ENCODE results near the gene MEN1. TPM values are rescaled to one million over a fixed set of nuclear protein-coding genes. Genes with fewer than 3 reads are reported as not detected.
A peak's percentile ranks its signal among the peaks of the same experiment; 100 is the strongest.

Gene MEN1
- total RNA-seq, 6 donors from 2014 or later, result 15.4 to 47.1 (median 24.4) TPM

DNA sequence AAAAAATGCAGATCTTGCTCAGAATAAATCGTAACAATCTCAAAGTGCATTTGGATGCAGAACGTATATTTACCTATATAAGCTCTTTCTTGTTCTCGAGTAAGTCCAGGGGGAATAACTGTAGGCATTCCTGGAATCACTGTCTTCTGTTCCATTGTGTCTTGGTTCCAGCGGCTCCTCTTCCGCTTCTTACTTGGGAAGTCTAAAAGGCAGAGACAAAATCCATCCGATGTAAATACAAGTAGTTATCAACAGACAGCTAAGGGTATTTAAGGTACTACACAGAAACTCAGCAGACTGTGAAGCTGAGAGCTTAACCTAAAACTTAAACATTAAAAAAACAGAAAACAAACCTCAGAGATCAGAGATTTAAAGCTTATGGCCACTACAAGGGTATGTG lies 33.9 kb downstream of the MEN1 start:
- ATAC-seq (ENCODE audit: low FRiP score in 2 of 2) (no peak), DNase-seq (no peak)
- TF ChIP-seq, protein P1, sequence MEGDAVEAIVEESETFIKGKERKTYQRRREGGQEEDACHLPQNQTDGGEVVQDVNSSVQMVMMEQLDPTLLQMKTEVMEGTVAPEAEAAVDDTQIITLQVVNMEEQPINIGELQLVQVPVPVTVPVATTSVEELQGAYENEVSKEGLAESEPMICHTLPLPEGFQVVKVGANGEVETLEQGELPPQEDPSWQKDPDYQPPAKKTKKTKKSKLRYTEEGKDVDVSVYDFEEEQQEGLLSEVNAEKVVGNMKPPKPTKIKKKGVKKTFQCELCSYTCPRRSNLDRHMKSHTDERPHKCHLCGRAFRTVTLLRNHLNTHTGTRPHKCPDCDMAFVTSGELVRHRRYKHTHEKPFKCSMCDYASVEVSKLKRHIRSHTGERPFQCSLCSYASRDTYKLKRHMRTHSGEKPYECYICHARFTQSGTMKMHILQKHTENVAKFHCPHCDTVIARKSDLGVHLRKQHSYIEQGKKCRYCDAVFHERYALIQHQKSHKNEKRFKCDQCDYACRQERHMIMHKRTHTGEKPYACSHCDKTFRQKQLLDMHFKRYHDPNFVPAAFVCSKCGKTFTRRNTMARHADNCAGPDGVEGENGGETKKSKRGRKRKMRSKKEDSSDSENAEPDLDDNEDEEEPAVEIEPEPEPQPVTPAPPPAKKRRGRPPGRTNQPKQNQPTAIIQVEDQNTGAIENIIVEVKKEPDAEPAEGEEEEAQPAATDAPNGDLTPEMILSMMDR (IDR thresholded peaks at IDR 0.05), result no peak
- TF ChIP-seq POLR2AphosphoS5 (IDR thresholded peaks at IDR 0.05), result no peak
- TF ChIP-seq EP300 (IDR thresholded peaks at IDR 0.05), result no peak
- TF ChIP-seq POLR2A (IDR thresholded peaks at IDR 0.05), result no peak
- 60 to 66% methylated on average over 6 of the region's 6 CpGs for WGBS, 2 donors
- H3K27me3 ChIP-seq, result no peaks in the 10 kb centered on the region
- H3K4me3 ChIP-seq, result peak overlapping the region in 3 of 4 donors; percentile 91 to 99 (median 99)
- peaks cover 45 to 67% (median 51%) of the 10 kb centered on the region in 4 donors for H3K4me1 ChIP-seq
- H3K27ac ChIP-seq, result peak overlapping the region in 2 of 4 donors; percentile 100
- no peaks in the 10 kb centered on the region for H3K9me3 ChIP-seq
- peaks cover 46 to 58% (median 49%) of the 10 kb centered on the region in 4 donors for H3K36me3 ChIP-seq

DNA sequence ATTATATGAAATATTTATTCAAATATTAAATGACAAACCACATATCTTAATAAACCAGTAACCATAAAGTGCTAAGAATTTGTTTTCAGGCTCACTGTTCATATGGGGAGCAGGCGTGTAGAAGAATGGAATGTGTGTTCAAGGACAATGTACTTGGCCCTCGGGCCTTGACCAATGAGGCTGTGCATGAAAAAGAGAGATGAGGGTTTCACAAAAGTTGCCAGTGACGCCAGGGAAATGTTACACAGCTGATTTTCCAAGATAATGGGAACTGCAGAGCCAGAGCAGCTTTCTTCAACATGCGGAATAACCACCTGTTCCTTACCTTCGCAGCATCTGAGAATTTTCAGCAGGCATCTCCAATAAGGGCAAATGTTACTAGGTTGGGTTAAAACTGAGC lies 36.2 kb downstream of the MEN1 start:
- H3K4me3 ChIP-seq, result no peak overlapping the region
- no peak for TF ChIP-seq POLR2A (IDR thresholded peaks at IDR 0.05)
- no peak for TF ChIP-seq POLR2AphosphoS5 (IDR thresholded peaks at IDR 0.05)
- TF ChIP-seq, protein P1 (IDR thresholded peaks at IDR 0.05), result no peak
- TF ChIP-seq EP300 (IDR thresholded peaks at IDR 0.05), result no peak
- peaks cover 67 to 81% (median 70%) of the 10 kb centered on the region in 4 donors for H3K36me3 ChIP-seq
- no peaks in the 10 kb centered on the region for H3K9me3 ChIP-seq
- H3K27me3 ChIP-seq, result no peaks in the 10 kb centered on the region
- peaks cover 41 to 62% (median 43%) of the 10 kb centered on the region in 4 donors for H3K4me1 ChIP-seq
- DNase-seq, result no peak
- H3K27ac ChIP-seq, result peak overlapping the region in 1 of 4 donors; percentile 77
- no peak for ATAC-seq (ENCODE audit: low FRiP score in 2 of 2)
- 75 to 82% methylated on average over 5 of the region's 5 CpGs for WGBS, 2 donors

DNA sequence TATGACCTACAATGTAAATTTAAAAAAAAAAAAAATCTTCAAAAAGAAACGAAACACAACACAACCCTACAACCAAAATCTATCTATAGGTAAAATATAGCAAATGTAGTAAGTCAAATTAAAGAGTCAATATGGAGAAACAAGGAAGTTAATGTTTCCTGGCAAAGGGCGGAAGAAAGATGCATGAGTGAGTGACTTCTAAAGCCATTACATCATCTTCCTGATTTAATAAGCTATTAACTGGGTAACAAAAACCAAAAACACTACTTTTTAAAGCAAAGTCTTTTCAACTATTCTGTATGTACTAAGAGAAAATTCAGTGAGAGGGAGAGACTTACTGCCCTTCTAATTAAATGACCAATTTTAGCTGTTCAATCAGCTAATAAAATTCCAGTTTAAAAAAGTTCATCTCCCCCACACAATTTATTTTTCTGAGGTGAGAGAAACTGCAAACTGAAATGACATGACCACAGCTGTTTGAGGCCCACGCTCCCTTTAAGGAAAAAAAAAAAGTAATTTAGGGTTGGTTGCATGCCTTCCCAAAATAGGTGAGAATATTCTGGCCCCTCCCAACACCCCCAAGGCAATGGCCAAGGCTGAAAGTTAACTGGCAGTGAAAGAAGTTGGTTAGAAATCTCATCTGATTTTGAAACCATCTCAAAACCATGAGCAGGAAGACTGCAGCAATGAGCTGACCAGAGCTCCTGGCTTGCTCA lies 37.9 kb downstream of the MEN1 start:
- Histone ChIP-seq H3K4me3 (no peak overlapping the region), H3K9me3 (no peaks in the 10 kb centered on the region), H3K27ac (peak overlapping the region; percentile 47 to 77 (median 64)), H3K36me3 (peaks cover 84 to 98% (median 87%) of the 10 kb centered on the region in 4 donors), H3K27me3 (no peaks in the 10 kb centered on the region), H3K4me1 (peaks cover 45 to 71% (median 50%) of the 10 kb centered on the region in 4 donors)
- 54 to 57% methylated on average over 3 of the region's 3 CpGs for WGBS, 2 donors
- ATAC-seq (ENCODE audit: low FRiP score in 2 of 2), result no peak
- DNase-seq, result no peak
- TF ChIP-seq, protein P1 (IDR thresholded peaks at IDR 0.05), result no peak
- TF ChIP-seq POLR2A (IDR thresholded peaks at IDR 0.05) (no peak), EP300 (IDR thresholded peaks at IDR 0.05) (no peak), POLR2AphosphoS5 (IDR thresholded peaks at IDR 0.05) (no peak)

DNA sequence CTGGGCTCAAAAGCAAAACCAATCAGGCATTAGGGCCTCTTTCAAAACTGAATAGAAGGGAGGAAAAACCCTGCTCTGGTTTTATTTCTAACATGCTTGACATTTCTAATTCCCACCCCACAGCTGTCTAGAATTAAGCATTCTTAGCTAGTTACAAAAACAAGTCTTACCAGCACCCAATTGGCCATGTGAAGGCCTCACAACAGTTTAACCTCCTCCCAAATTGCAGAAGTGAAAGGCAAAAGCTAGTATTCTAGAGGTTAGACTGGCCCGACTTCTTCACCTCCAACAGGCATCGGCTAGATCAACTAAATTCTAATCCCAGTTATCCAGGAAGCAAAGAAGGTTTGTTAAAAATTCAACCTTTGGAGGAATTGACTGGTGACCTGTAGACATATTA lies 38.5 kb downstream of the MEN1 start:
- peaks cover 90 to 100% (median 93%) of the 10 kb centered on the region in 4 donors for H3K36me3 ChIP-seq
- DNase-seq (no peak), ATAC-seq (ENCODE audit: low FRiP score in 2 of 2) (peak in 1 of 2 donors; percentile 11)
- TF ChIP-seq, protein P1 (IDR thresholded peaks at IDR 0.05), result no peak
- TF ChIP-seq POLR2AphosphoS5 (IDR thresholded peaks at IDR 0.05), result no peak
- TF ChIP-seq EP300 (IDR thresholded peaks at IDR 0.05), result no peak
- no peak for TF ChIP-seq POLR2A (IDR thresholded peaks at IDR 0.05)
- peaks cover 42 to 65% (median 47%) of the 10 kb centered on the region in 4 donors for H3K4me1 ChIP-seq
- no peaks in the 10 kb centered on the region for H3K27me3 ChIP-seq
- H3K9me3 ChIP-seq, result no peaks in the 10 kb centered on the region
- H3K4me3 ChIP-seq, result no peak overlapping the region
- WGBS, 2 donors, result 47 to 78% methylated on average over 2 of the region's 2 CpGs
- H3K27ac ChIP-seq, result peak overlapping the region in 3 of 4 donors; percentile 47 to 77 (median 74)

All from upper lobe of left lung (tissue), 6 donors.